ENCODE results near the gene HIGD2A. TPM values are rescaled to one million over a fixed set of nuclear protein-coding genes. Genes with fewer than 3 reads are reported as not detected.

The HIGD2A gene
- total and polyA plus RNA-seq, 2 of the 13 experiments (the other 11 are each of a cell fraction or from before 2014, with no cell fraction given): 89.2 to 146 TPM

GRCh38 chr5:176388444-176389134, at the start of gene HIGD2A, which contains the start of gene NOP16 (continued):
- TF ChIP-seq ZNF597 (CRISPR knock-in tag; IDR thresholded peaks at IDR 0.05) (no peak), REL (CRISPR knock-in tag; conservative IDR thresholded peaks at IDR 0.05) (peak; percentile 77; the same call in 1 of the 2 replicates), FOXP1 (IDR thresholded peaks at IDR 0.05) (no peak), FOXP1 (CRISPR knock-in tag; IDR thresholded peaks at IDR 0.05) (peak; percentile 43), THAP9 (CRISPR knock-in tag; IDR thresholded peaks at IDR 0.05; ENCODE audit: borderline replicate concordance) (peak; percentile 96), E2F2 (CRISPR knock-in tag; IDR thresholded peaks at IDR 0.05; ENCODE audit: borderline replicate concordance) (peak; percentile 24; the same call in 1 of the 2 replicates), SMAD3 (CRISPR knock-in tag; IDR thresholded peaks at IDR 0.05) (no peak), ZNF3 (CRISPR knock-in tag; IDR thresholded peaks at IDR 0.05) (no peak), ARNT2 (CRISPR knock-in tag; IDR thresholded peaks at IDR 0.05; ENCODE audit: low read depth) (peak; percentile 54), CC2D1A (CRISPR knock-in tag; IDR thresholded peaks at IDR 0.05) (no peak), ZNF180 (CRISPR knock-in tag; IDR thresholded peaks at IDR 0.05; ENCODE audit: borderline replicate concordance, low read depth) (no peak), ZNF12 (CRISPR knock-in tag; IDR thresholded peaks at IDR 0.05) (no peak; the same call in 1 of the 2 replicates), NAIF1 (CRISPR knock-in tag; IDR thresholded peaks at IDR 0.05; ENCODE audit: borderline replicate concordance) (peak; percentile 19), MEIS1 (CRISPR knock-in tag; IDR thresholded peaks at IDR 0.05; ENCODE audit: borderline replicate concordance) (0 out of 2 replicates have a peak, but pooled peaks have one; percentile 84), CEBPB (IDR thresholded peaks at IDR 0.05; ENCODE audit: borderline replicate concordance, low read depth, low read length) (no peak), PHB2 (IDR thresholded peaks at IDR 0.05; ENCODE audit: partially characterized antibody) (no peak), POLR2G (IDR thresholded peaks at IDR 0.05; ENCODE audit: low read depth, low read length) (peak; percentile 90), MLX (CRISPR knock-in tag; IDR thresholded peaks at IDR 0.05) (0 out of 2 replicates have a peak, but pooled peaks have one; percentile 25), ZNF274 (CRISPR knock-in tag; IDR thresholded peaks at IDR 0.05) (peak; percentile 86; the same call in 1 of the 2 replicates), SKIL (CRISPR knock-in tag; IDR thresholded peaks at IDR 0.05; ENCODE audit: borderline replicate concordance) (peak; percentile 60; the same call in 1 of the 2 replicates), BORCS8-MEF2B (CRISPR knock-in tag; IDR thresholded peaks at IDR 0.05) (peak; percentile 91), ZNF572 (CRISPR knock-in tag; IDR thresholded peaks at IDR 0.05) (peak; percentile 84; the same call in 1 of the 2 replicates), HOXA7 (CRISPR knock-in tag; IDR thresholded peaks at IDR 0.05) (peak; percentile 87; the same call in 1 of the 2 replicates)

Measured in HepG2 (cell line).